ENCODE results near the gene UBAP1.

DNA sequence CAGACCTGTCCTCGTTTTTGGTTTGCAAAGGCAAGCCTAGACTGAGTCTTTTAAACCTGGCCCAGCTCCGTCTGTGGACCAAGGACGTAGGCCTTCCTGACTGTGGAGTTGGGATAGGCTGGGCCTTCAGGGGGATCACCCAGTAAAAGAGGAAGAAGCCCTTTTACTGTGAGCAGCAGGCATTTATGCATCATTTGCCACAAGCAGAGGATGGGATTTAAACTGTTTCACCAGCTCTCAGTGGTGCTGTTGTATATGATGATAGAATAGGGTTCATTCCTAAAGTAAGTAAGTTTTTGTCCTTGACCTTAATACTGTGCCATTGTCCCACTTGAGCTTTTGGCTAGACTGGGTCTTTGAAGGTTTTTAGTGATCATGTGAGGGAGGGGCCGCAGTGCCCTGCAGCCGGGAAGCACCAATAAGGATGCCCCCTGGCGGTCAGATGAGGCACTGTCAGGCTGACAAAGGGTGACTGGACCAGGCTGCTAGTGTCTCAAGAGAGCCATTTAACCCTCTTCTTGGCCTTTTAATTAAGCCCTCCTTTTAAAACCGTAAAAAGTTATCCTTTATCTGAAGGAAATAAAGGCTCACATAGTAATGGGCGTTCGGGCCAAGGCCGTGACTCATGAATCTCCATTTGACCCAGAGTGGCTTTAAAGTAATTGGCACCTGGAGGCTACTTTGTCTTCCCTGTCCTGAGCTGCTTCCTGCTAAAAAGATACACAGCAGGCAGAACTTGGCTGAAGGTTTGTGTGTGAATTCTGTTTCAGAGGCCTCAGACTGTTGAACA, 74.0 kb downstream of the UBAP1 start:
- no peak for TF ChIP-seq POLR2A (IDR thresholded peaks at IDR 0.05; ENCODE audit: extremely low read depth, insufficient read length)
- TF ChIP-seq CTCF (IDR thresholded peaks at IDR 0.05; ENCODE audit: low read depth, low read length) = peak; percentile 100
